HG02571 (cell line): Measurements from ENCODE around the gene YRDC.
A peak's percentile ranks its signal among the peaks of the same experiment; 100 is the strongest.

ENCODE experiments used
- ATAC-seq: cut with Tn5 transposase; IDR thresholded peaks from one replicate; pipeline ENCODE4 v1.9.1; 2021; ENCODE audit warnings: mild to moderate bottlenecking, moderate library complexity; ENCODE audit not compliant: unreplicated experiment

Gene YRDC

DNA sequence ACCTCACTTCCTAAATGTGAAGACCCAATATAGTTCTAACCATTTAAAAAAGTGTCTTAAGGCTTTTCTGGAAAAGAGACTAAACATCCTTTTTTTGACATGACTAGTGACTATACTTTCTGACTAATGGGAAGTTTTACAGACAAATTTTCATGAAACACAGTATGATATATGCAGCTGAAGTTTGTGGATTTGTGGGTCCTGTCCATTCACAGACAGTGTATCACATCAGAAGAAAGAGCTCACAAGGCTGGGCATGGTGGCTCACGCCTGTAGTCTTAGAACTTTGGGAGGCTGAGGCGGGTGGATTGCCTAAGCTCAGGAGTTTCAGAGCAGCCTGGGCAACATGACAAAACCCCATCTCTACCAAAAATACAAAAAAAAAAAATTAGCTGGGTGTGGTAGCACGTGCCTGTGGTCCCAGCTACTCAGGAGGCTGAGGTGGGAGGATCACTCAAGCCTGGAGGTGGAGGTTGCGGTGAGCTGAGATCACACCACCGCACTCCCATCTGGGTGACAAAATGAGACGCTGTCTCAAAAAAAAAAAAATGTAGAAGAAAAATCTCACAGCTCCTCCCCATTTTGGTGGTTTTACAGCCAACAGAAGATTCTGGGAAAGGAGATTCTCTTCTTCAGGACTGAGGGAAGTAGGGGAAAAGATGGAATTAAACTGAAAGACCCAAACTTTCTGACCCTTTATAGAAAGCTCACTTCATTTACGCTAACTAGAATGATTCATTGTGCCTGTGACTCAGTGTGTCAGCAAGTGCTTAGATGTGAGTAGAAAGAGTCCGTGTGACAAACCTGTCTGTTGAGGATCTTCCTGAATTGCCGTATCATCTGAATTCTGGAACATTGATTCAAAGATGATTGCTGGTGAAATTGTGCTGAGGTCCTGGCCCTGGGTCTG, 15.2 kb upstream of the YRDC start:
- no peak for ATAC-seq

DNA sequence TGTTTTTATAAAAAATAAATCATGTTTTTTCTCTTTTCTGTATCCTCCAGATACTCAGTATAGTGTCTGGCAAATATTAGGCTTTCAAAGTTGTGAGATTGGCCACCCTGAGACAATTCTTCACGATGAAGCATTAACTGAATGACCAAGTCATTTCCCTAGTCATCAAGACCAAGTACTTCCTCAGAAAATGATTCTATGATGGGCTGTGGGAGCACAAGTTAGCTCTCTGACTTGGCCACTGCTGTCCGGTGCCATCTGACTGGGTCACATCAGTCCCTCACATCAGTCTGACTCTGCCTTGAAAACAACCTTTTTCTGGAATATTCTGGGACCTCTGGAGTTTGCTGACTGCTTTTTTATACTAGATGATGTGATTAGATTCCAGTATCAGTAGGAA, 13.5 kb upstream of the YRDC start:
- ATAC-seq: no peak

DNA sequence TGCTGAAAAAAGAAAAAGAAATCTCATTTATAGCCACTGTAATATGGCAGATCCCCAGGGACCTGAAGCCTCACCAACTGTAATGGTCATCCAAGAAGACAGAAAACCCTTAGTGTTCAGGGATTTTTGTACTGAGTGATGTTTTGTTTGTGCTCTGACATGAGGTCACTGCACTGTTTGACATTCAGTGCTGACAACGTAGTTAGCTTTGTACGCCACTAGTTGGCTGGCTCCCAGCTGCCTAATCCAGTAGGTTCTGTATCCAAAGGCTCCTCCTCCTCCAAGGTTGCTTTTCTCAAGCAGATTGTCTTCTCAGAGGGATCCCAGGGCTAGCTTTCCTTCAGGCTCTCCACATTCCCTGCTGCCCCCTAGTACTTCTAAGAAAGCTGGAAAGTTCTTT, 9.5 kb upstream of the YRDC start:
- ATAC-seq: no peak

DNA sequence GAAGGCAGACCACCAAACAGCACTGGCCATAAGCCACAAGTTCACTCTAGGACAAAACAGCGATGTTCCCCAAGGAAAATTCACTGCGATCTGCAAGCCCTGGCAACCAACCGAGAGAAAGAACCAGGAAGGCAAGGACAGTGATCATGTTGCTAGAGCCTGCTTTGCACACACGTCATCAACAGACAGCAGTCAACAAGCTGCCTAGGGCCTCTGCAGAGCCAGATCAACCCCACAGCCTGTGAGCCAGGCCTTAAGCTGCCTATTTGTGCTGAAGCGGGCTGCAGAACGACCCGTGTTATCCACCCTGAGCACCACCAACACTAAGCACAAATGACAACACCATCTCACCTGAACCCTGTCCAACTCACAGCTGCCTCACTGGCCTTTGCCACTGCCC, 6.2 kb upstream of the YRDC start:
- no peak for ATAC-seq

DNA sequence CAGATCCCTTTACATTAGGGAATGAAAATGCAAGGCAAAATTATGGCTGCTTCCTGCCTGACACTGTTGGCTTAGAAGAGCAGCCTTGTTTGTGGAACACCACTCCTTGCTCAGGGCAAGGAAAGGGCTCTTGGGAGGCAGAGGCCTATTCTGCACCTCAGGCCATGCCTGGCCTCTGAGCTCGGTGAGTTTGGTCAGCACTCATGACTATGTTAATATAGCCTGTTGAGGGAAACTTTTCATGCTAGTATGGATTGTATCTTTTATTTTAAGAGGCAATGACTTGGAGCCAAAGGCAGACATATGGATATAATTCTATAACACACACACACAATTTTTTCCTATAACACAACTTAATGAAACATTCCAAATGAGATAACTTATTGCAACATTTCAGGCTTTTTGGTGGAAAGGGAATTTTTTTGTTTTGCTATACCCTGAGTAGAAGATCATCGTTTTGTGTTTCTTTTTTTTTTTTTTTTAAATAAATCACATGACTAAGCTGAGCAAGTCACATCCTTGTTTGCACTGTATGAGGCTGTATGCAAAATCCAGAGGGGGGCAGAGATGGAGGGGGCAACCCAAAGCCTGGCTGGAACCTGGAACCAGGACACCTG, 5.6 kb upstream of the YRDC start:
- no peak for ATAC-seq

DNA sequence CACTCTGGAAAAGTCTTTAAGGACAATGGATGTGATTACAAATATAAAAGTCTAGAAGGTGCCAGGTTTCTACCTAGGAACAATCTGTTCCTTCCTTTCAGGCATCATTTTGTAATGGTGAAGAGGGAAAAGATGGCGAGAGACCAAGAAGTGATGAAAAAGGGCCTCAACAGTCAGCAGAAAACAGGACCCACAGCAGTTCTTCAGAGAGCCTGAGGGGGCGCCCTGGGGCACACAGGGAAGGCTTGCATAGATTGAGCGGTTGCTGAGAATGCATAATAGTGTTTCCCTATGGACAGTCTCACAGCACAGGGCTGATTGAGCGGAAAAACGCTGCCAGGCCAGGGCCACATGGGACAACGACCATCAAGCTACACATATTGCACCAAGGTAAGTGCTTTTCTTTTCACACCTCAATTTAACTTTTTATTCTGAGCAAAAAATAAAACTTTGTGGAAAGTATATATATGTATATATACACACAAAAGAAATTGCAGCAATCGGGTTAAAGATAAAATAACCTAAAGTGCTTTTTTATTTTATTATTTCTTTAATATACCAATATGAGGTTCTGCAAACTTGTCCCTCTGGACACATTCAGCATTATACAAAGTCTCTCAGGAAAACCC, 3.1 kb upstream of the YRDC start:
- no peak for ATAC-seq

DNA sequence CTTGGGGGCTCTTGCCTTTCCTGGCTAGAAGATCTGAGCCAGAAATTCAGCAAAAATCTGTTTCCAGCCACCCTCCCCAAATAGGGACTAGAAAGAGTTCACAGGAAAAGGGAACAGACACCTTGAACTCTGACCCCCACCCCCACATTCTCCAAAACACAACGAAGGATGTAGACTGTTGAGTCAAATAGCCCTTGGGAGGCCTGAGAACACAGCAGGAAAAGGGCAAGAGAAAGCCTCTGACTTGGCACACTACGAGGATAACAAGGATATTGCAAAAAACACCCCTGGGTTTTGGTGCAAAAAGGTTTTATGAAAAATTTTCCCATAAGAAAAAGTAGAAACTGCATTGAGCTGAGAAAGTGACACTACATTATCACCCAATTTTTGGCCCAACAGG, 1.9 kb upstream of the YRDC start:
- no peak for ATAC-seq

DNA sequence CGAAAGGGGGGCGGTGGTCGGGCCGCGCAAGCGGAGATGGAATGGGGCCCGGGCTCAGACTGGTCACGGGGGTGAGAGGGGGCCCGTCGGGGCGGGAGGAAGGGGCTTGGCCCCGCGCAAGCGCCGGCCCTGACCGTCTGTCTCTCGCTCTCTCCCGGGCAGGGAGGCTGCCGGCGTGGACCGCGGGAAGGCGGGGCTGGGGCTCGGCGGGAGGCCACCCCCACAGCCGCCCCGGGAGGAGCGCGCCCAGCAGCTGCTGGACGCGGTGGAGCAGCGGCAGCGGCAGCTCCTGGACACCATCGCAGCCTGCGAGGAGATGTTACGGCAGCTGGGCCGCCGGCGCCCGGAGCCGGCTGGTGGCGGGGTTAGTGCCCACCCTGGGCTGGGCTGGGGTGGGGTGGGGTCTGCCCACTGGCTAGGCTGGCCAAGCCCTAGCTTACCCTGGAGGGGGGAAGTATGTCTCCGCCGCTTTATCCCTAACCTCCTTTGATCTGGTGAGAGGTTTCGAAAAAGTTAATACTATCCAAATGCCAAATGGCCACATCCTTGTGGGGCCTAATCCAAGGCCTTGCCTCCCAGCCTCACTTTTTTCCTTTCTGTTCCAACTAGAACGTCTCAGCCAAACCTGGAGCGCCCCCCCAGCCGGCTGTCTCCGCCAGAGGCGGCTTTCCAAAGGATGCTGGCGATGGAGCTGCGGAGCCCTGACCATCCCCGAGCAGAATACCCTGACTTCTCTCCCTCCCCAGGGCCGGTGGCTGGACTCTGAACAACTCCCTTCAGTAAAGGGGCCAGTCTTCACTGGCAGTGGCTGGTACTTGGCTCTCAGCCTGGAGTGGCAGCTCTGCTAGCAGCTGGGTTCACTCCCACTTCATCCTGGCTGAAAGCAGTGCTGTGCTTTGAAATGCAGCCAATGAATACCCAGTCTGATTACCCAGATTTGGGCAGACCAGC, 636 bp upstream of the YRDC start:
- ATAC-seq: peak; percentile 29

DNA sequence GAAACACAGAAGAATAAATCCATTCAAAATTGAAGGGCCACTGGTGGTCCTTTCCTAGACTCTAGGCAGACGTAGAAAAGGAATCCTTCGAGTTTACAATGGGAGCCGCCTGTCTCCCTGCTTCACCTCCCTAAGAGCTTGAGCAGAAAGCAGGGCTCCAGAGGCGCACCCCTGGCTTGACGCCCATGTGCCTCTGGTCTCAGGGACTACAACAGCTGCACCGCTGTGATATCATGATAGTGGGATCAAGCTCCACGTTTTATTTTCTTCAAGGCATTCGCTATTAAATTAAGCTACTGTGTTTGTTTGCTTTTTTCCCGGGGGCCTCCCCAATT, 821 bp downstream of the YRDC start:
- ATAC-seq: no peak

DNA sequence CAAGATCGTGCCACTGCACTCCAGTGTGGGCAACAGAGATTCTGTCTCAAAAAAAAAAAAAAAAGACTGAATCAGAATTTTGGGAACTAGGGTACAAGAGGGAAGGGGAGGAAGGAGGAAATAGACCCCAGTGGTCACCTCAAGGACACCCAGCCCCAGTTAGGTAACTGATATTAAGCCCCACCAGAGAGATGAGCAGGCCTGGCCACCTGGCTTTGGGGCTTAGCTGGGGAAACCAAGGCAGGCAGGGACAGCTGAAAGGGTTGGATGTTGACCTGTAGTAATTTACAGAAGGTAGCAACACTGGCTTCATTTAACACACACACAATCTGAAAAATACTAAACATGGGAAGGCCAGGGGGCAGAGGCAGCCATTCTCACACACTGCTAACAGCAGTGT, 5.6 kb downstream of the YRDC start:
- no peak for ATAC-seq

DNA sequence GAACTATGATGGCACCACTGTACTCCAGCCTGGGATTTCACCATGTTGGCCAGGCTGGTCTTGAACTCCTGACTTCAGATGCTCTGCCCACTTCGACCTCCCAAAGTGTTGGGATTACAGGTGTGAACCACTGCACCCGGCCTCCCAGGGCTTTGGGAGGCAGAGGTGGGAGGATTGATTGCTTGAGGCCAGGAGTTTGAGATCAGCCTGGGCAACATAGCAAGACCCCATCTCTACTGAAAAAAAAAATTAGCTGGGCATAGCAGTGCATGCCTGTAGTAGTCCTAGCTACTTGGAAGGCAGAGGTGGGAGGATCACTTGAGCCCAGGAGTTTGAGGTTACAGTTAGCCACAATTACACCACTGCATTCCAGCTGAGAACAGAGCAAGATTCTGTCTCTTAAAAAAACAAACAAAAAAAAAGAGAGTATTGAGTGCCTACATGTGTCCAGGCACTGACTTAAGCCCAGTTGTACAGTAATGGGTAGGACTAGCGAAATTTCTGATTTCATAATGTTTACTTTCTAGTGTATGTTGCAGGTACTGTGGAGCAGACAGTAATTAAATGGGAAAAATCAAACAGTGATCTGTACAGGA, 10.2 kb downstream of the YRDC start:
- no peak for ATAC-seq

DNA sequence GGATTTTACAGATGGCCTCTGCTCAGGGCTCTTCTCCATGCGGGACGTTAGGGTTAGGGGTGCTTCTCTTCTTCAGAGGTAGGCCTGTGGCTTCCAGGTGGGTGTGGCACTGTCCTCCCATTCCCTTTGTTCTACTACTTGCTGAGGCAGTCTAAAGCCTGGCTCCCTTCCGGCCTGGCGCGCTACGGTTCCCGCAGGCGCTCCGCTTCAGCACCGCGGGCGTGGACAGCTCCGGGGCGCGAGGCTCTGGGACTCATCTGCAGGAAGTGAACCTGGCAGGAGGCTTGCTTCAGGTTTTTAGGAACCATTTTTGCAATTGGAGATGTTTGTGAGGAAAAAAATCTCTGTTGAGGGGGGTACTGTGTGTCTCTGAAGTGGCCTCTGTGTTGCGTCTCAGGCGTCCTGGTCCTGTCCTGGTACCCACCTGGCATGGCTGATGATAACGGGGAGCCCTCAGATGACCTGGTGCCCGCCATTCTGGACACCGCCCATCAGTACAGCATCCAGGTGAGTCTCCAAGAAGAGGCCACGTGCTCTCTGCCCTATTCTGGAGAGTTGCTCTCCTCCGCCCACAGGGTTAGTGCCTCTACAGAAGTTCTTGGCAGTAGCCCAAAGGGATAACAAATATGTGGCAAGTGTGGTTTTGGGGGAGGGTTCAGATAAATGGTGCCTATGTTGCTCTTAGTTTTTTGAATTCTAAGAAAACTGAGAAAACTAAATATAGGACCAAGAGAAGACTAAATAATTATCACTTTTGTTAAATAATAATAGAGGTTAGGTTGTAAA, 12.5 kb downstream of the YRDC start:
- ATAC-seq: no peak

DNA sequence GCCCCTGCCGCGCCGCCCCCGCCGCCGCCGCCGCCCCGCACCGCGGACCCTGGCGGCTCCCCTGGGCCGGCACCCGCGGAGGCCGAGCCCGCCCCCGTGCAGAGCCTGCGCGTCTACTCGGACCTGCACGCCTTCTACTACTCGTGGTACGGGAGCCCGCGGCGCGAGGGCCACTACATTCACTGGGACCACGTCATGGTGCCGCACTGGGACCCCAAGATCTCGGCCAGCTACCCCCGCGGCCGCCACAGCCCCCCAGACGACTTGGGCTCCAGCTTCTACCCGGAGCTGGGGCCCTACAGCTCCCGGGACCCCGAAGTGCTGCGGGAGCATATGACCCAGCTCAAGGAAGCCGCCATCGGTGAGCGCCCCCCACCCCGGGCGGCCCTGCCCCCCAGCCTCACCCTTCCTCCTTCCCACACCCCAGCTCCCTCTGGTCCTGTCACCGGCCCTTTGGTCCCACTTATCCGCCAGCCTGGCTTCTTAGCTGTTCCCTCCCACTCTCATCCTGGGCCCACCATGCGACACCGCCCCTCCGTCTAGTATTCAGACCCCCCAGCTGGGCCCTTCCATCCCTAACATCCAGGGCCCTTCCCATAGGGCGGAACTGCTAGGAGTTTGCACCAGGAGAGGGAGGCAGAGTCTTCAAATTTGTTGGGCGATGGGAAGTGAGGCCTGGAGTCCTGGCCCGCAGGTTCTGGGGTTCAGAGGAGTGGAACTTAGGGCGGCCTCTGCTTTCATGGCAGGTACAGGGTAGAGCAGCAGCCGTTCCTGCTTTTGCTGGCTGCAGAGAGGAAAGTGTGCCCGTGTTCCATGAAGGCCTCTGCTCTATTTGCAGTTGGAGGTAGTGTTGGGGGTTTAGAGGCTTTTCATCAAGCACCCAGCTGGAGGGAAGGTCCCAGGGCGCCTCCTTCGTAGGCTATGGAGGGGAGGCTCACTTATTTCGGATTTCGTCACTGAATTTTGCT, 13.4 kb downstream of the YRDC start:
- ATAC-seq: no peak

DNA sequence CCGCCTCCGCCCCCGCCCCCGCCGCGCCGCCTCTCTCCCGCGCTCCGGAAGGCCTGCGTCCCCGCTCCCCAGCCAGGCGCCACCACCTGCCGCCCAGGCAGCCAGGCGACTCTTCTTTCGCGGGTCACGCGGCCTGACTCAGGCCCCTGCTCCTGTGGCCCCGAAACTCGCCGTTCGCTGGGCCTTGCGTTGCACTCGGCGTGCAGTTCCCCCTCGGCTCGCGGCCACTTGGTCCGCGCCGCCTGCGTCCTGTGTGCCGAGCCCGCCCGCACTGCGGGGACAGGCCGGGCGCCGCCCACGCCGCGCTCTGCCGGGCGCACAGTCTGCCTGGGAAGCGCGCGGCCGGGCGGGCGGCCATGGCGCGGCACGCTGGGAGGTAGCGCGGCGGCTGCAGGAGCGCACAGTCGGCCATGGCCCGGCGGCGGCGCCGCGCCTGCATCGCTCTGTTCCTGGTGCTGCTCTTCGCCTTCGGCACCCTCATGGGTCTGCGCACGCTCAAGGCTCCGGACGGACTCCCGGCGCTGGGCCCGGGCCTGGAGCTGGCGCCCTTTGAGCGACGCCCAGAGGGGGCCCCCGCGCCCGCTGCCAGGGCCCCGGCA, 14.1 kb downstream of the YRDC start, which contains the start of gene MANEAL:
TSS of gene MANEAL (plus strand) at position 75 of the 599 bp plus-strand sequence. CDS start at position 411, 336 bp downstream.
- ATAC-seq: no peak

DNA sequence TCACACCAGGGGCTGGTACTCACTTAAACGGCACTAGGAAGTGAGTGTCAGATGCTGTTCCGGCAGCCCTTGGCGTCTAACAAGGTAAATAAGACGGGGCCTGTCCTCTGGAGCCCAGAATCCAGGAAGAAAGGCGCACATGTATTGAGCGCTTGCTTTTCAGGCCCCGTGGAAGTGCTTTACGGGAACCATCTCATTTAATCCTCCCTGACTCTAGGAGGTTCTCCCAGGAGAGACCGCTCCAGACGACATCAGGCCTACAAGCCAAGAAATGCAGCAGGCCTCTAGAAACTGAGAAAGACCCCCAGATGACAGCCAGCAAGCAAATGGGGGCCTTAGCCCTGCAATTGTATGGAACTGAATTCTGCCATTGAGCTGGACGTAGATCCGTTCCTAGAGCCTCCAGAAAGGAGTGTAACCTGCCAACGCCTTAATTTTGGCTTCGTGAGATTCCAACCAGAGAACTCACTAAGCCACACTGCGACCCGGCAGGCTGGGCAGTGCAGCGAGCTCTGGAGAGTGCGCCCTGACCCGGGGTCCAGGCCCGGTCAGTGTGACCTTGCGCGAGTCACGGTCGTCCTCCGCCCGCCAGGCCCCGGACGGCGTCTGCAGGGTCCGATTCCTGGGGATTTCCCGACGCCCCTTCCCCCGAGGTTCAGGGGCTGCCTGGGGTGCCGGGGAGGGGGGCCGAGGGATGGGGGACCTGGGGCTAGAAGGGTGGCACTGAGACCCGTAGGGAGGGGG, 14.9 kb downstream of the YRDC start:
- no peak for ATAC-seq

DNA sequence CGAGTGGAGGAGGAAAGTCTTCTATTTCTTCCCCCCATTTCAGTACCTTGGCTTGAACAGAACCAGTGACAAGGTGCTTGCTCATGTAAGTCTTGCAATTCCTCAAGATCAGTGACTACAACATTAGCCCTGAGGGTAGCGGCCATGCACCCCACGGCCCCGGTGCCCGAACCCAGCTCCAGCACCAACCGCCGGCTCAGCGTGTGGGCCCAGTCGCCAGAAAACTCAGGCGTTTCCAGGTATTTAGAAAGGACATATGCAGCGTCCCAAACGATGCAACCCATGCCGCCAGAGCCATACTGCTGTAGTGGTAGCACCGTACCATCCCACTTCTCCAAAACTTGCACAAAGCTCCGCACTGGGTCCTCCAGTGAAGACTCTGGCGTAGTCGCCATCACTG, 25.5 kb downstream of the YRDC start:
- ATAC-seq: no peak

DNA sequence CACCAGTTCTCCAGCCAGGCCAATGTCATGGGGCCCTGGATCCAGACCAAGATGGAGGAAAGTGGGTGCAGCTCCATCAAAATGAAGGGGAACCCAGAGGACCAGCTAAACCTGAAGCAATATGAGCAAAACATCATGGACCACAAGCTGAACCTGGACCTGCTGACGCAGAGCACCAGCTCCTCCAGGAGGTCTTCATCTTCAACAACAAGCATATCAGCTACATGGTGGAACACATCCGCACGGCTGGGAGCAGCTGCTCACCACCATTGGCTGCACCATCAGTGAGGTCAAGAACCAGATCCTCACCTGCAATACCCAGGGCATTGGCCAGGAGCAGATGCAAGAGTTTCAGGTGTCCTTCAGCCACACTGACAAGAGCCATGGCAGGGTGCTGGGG, 29.4 kb downstream of the YRDC start:
- no peak for ATAC-seq
